ENCODE results near the gene CLTCL1.

The CLTCL1 gene

GRCh38 chr22:19152942-19153883 is 138.3 kb downstream of the CLTCL1 start:
- in situ Hi-C loops (cut with HindIII; ENCODE audit: low sequenced_read_pairs) = no loop called here

DNA sequence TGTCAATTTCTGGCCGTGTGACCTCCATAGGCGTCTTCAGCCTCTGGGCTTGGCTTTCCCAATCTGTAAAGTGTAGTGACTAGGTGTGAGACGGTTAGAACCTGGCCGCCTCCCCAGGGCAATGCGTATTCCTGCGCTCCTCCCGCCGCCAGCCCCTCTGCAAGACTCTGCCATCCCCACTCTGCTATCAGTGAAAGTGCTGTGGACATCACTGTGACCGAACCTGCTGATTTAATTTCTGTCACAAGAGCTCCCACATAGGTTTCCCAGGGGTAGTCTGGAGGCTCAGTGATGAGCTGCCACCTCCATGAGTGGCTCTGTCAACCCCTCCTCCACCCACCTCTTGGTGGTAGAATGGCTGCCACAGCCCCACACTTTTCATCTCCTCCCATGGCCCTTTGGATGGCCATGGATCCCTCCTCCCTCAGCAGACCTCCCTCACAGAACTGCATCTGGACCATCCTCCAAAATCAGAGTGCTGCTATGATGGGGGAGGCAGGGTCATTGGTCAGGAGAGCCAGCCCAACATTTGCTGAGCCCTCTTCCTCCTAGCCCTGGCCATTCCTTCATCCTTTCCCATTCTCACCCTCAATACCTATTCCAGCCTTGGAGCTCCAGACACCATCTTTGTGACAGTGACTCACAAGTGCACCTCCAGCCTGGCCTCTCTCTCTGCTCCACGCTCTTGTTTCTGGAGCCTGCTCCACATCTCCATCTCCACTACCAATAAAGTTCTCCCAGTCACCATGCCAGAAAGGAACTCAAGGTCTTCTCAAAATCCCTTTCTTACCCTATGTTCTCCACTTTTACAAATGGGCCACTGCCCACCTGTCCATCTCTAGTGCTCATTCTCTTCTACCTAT is 140.0 kb downstream of the CLTCL1 start:
- in situ Hi-C loops (cut with HindIII; ENCODE audit: low sequenced_read_pairs) = no loop called here

GRCh38 chr22:19150482-19151328 is 140.8 kb downstream of the CLTCL1 start:
- in situ Hi-C loops (cut with HindIII; ENCODE audit: low sequenced_read_pairs) = no loop called here

GRCh38 chr22:19149991-19150390 is 141.5 kb downstream of the CLTCL1 start, which contains the start of gene GSC2:
TSS of gene GSC2 (minus strand) at chr22:19150292. CDS start at chr22:19150283, 9 bp downstream.
- in situ Hi-C loops (cut with HindIII; ENCODE audit: low sequenced_read_pairs) = no loop called here

GRCh38 chr22:19149047-19149883 is 142.3 kb downstream of the CLTCL1 start:
- in situ Hi-C loops (cut with HindIII; ENCODE audit: low sequenced_read_pairs) = no loop called here

GRCh38 chr22:19148417-19149046 is 143.0 kb downstream of the CLTCL1 start:
- in situ Hi-C loops (cut with HindIII; ENCODE audit: low sequenced_read_pairs) = no loop called here

GRCh38 chr22:19147195-19147780 is 144.2 kb downstream of the CLTCL1 start:
- in situ Hi-C loops (cut with HindIII; ENCODE audit: low sequenced_read_pairs) = no loop called here

- in situ Hi-C loops (cut with HindIII; ENCODE audit: low sequenced_read_pairs) = no loop called here
Observed at GRCh38 chr22:19146215-19146968, 145.1 kb downstream of the CLTCL1 start.

GRCh38 chr22:19143967-19144400 is 147.5 kb downstream of the CLTCL1 start:
- in situ Hi-C loops (cut with HindIII; ENCODE audit: low sequenced_read_pairs) = no loop called here

- in situ Hi-C loops (cut with HindIII; ENCODE audit: low sequenced_read_pairs) = no loop called here
Observed at GRCh38 chr22:19143212-19143611, 148.3 kb downstream of the CLTCL1 start.

DNA sequence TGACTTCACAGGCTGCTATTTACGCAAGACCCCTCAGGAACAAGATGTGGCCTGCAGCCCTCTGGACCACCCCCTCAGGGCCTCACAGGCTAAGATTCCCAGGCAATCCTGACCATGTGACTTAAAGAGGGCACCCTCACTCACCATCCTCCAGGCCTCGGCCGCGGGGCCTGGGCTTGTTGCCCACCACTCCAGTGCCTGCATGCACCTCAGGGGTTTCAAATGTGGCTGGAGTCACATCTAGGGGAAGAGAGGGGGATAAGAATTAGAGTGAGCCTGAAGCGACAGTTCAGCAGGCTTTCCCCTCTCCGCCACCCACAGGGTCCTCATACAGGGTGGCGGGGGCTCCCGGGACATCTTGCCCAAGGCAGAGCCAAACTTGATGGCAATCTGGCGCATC is 149.1 kb downstream of the CLTCL1 start:
- in situ Hi-C loops (cut with HindIII; ENCODE audit: low sequenced_read_pairs) = no loop called here

GRCh38 chr22:19139974-19140373 is 151.5 kb downstream of the CLTCL1 start:
- in situ Hi-C loops (cut with HindIII; ENCODE audit: low sequenced_read_pairs) = no loop called here

DNA sequence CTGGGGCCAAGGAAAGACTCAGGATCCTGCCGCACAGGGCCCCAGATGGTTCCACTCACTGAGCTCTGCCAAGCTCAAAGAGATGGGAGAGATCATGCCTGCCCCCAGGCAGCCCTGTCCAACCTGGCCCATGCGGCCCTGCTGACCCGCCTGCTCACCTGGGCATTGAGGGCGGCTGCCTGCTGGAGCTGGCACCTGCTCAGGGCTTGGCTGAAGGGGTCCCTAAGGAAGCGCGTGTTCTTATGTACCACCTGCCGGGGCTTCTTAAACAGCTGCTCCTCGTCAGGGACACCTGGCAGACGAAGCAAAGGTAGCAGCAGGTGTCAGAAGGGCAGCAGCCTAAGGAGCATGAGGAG is 152.5 kb downstream of the CLTCL1 start:
- in situ Hi-C loops (cut with HindIII; ENCODE audit: low sequenced_read_pairs) = no loop called here

GRCh38 chr22:19138217-19139000 is 153.1 kb downstream of the CLTCL1 start:
- in situ Hi-C loops (cut with HindIII; ENCODE audit: low sequenced_read_pairs) = no loop called here

GRCh38 chr22:19137384-19138216 is 153.9 kb downstream of the CLTCL1 start:
- in situ Hi-C loops (cut with HindIII; ENCODE audit: low sequenced_read_pairs) = no loop called here

DNA sequence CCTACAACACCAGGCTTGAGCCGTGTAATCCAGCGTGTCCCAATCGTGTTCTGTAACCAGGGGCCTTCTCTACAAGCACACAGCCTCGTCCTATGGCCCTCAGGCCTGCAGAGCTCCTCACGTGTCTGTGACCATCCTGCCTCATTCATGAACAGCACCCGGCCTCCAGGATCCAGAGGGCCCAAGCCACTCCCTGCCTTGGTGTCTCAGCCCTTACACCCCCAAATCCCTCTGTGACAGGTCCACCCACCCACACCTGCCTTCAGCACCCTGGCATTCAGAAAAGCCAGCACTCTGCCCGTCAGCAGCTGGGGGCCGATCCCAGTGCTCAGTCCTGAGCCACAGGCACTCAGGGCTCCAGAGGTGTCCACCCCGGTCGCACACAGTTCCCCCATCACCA is 154.6 kb downstream of the CLTCL1 start:
- in situ Hi-C loops (cut with HindIII; ENCODE audit: low sequenced_read_pairs) = no loop called here

DNA sequence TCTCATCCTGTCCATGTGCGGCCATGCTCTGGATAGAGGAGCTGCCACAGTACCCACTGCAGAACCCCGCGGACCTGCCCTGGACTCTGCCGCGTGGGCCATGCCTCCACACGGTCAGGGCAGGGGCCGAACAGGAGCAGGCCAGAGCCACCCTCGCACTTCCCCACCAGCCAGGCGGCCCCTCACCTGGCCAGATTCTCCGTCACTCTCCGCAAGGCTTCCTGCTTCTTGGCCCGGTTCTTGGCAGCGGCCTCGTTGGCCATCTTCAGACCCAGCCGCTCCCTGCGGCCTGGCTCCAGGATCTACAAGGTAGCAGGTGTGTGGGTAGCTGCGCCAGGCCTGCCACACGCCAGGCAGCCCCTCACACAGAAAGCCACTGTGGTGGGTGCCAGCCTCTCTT is 156.6 kb downstream of the CLTCL1 start:
- in situ Hi-C loops (cut with HindIII; ENCODE audit: low sequenced_read_pairs) = no loop called here
